Peyer's patch (tissue), 4 donors: ENCODE results near the gene RXRA.

Experiments used
- CTCF ChIP-seq, 6 experiments: fragments of 450-650 bp in 4 of 6; fragments of 200-600 bp in 2 of 6; sonication (generic) in 1 of 6; IDR thresholded peaks; one replicate each; pipeline ENCODE4 v1.5.1; 2017 to 2019; ENCODE audit warnings: antibody characterized with exemption in 6 of 6, mild to moderate bottlenecking in 3 of 6, moderate library complexity in 1 of 6
- POLR2A ChIP-seq, 2 donors: fragments of 450-650 bp; IDR thresholded peaks; one replicate each; pipeline ENCODE4 v1.5.1; 2017; ENCODE audit warnings: antibody characterized with exemption in 2 of 2, mild to moderate bottlenecking in 2 of 2, moderate library complexity in 2 of 2

- TF ChIP-seq POLR2A (IDR thresholded peaks at IDR 0.05) (no peak), CTCF (IDR thresholded peaks at IDR 0.05) (peak in 1 of 6 experiments; percentile 11)
These were observed 15.1 kb downstream of the RXRA start for GRCh38 chr9:134341306-134341705.
